Measurements from ENCODE around the gene ERV3-1. TPM values are rescaled to one million over a fixed set of nuclear protein-coding genes. Genes with fewer than 3 reads are reported as not detected.
A peak's percentile ranks its signal among the peaks of the same experiment; 100 is the strongest.
"Not testable (repeated sequence)": the region's sequence is repeated elsewhere in the genome, so short reads cannot be mapped to it uniquely, and the experiment has no call there.

Gene ERV3-1
- total RNA-seq, 5 donors from 2014 or later (not counting 1 experiment from before 2014, with no cell fraction given): 9.5 to 15.9 (median 12.0) TPM

DNA sequence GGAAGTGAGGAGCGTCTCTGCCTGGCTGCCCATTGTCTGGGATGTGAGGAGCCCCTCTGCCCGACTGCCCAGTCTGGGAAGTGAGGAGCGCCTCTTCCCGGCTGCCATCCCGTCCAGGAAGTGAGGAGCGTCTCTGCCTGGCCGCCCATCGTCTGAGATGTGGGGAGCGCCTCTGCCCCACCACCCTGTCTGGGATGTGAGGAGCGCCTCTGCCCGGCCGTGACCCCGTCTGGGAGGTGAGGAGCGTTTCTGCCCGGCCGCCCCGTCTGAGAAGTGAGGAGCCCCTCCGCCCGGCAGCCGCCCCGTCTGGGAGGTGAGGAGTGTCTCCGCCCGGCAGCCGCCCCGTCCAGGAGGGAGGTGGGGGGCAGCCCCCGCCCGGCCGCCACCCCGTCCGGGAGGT lies 26.9 kb upstream of the ERV3-1 start:
- WGBS (ENCODE audit: insufficient coverage): no CpG with 5 or more reads among the region's 30 CpGs

DNA sequence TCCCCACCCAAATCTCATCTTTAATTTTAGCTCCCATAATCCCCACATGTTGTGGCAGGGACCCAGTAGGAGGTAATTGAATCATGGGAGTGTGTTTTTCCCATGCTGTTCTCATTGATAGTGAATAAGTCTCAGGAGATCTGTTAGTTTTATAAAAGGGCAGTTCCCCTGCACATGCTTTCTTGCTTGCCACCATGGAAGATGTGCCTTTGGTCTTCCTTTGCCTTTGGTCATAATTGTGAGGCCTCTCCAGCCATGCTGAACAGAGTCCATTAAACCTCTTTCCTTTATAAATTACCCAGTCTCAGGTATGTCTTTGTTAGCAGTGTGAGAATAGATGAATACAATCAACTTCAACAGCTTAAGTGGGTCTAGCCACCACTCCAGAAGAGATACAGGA lies 18.5 kb upstream of the ERV3-1 start:
- CTCF ChIA-PET, H3K27me3 Mint-ChIP-seq: not testable (repeated sequence)

More for the DNA sequence above, 26.9 kb upstream of the ERV3-1 start:
- H3K36me3 Mint-ChIP-seq; H3K4me1 ChIP-seq (ENCODE audit: control insufficient read depth in 1 of 2, extremely low read depth in 1 of 2, insufficient read depth in 2 of 2, low read length in 2 of 2); H3K27ac Mint-ChIP-seq; ATAC-seq (replicated peaks in 1 of 4); H3K27me3 ChIP-seq (replicated peaks in 1 of 2; ENCODE audit: control insufficient read depth in 2 of 2, extremely low read depth in 1 of 2, insufficient read depth in 2 of 2, low read length in 1 of 2); H3K27me3 Mint-ChIP-seq; H3K9me3 Mint-ChIP-seq; CTCF ChIA-PET; H3K4me3 ChIP-seq (ENCODE audit: control insufficient read depth in 1 of 2, extremely low read depth in 1 of 2, low read length in 1 of 2); DNase-seq; H3K27ac ChIP-seq (ENCODE audit: low read length); H3K36me3 ChIP-seq (ENCODE audit: control insufficient read depth in 2 of 2, extremely low read depth in 1 of 2, insufficient read depth in 1 of 2, low read length in 1 of 2); H3K4me1 Mint-ChIP-seq; H3K4me3 Mint-ChIP-seq; POLR2A ChIA-PET; H3K9me3 ChIP-seq: not testable (repeated sequence)

DNA sequence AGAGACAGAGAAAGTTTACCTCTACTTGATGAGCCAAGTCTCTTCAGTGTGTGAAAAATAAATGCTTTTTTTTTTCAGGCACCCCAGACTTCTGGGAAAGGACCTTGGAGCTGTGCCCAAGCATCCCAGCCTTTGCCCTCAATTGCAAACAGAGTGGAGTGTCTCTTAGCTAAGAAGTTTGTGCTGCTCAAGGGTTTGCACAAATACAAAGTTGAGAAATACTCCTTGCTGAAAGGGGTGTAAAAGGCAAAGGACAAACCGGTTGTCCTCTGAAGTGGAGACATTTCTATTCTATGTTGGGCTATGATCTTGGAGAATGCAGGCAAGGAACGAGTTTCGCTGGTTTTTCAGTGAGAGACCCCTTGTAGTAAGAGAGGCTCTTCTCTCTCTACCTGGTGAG lies 14.5 kb upstream of the ERV3-1 start:
- H3K27ac Mint-ChIP-seq; H3K27me3 ChIP-seq (replicated peaks in 1 of 2; ENCODE audit: control insufficient read depth in 2 of 2, extremely low read depth in 1 of 2, insufficient read depth in 2 of 2, low read length in 1 of 2); H3K27ac ChIP-seq (ENCODE audit: low read length); H3K4me1 ChIP-seq (ENCODE audit: control insufficient read depth in 1 of 2, extremely low read depth in 1 of 2, insufficient read depth in 2 of 2, low read length in 2 of 2); H3K9me3 ChIP-seq; H3K4me3 ChIP-seq (ENCODE audit: control insufficient read depth in 1 of 2, extremely low read depth in 1 of 2, low read length in 1 of 2); H3K27me3 Mint-ChIP-seq; H3K9me3 Mint-ChIP-seq; ATAC-seq (replicated peaks in 1 of 4); H3K4me1 Mint-ChIP-seq; H3K4me3 Mint-ChIP-seq; POLR2A ChIA-PET; H3K36me3 Mint-ChIP-seq; DNase-seq; H3K36me3 ChIP-seq (ENCODE audit: control insufficient read depth in 2 of 2, extremely low read depth in 1 of 2, insufficient read depth in 1 of 2, low read length in 1 of 2): not testable (repeated sequence)
- CTCF ChIA-PET: interaction anchor here in 1 of 2 donors (0.6 kb wide), 1 partner anchor 70 kb away, joined by 3 read pairs; no protein-coding TSS in a partner anchor
- no CpG with 5 or more reads among the region's 3 CpGs for WGBS (ENCODE audit: insufficient coverage)

More for the DNA sequence above, 18.5 kb upstream of the ERV3-1 start:
- POLR2A ChIA-PET: interaction anchor here in 1 of 2 donors (0.6 kb wide), 1 partner anchor 490 kb away, joined by 5 read pairs; no protein-coding TSS in a partner anchor
- not testable (repeated sequence) for H3K27ac Mint-ChIP-seq; H3K36me3 Mint-ChIP-seq; ATAC-seq (replicated peaks in 1 of 4); H3K27me3 ChIP-seq (replicated peaks in 1 of 2; ENCODE audit: control insufficient read depth in 2 of 2, extremely low read depth in 1 of 2, insufficient read depth in 2 of 2, low read length in 1 of 2); H3K27ac ChIP-seq (ENCODE audit: low read length); H3K9me3 ChIP-seq; H3K36me3 ChIP-seq (ENCODE audit: control insufficient read depth in 2 of 2, extremely low read depth in 1 of 2, insufficient read depth in 1 of 2, low read length in 1 of 2); H3K4me1 ChIP-seq (ENCODE audit: control insufficient read depth in 1 of 2, extremely low read depth in 1 of 2, insufficient read depth in 2 of 2, low read length in 2 of 2); H3K4me3 ChIP-seq (ENCODE audit: control insufficient read depth in 1 of 2, extremely low read depth in 1 of 2, low read length in 1 of 2); H3K4me3 Mint-ChIP-seq; H3K4me1 Mint-ChIP-seq; DNase-seq; H3K9me3 Mint-ChIP-seq

DNA sequence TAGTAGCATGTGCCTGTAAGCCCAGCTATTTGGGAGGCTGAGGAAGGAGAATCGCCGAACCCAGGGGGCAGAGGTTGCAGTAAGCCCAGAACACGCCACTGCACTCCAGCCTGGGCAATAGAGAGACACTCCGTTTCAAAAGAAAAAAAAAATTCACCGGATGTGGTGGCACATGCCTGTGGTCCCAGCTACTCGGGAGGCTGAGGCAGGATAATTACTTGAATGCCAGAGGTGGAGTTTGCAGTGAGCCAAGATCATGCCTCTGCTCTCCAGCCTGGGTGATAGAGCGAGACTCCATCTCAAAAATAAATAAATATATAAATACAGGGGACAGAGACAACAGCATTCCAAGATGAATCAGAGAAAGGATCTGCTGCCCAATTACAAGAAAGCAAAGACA lies 3.4 kb upstream of the ERV3-1 start:
- H3K9me3 ChIP-seq; H3K4me3 ChIP-seq (ENCODE audit: control insufficient read depth in 1 of 2, extremely low read depth in 1 of 2, low read length in 1 of 2); ATAC-seq (replicated peaks in 1 of 4); DNase-seq; H3K27ac Mint-ChIP-seq; H3K9me3 Mint-ChIP-seq; CTCF ChIA-PET; H3K27ac ChIP-seq (ENCODE audit: low read length); H3K36me3 ChIP-seq (ENCODE audit: control insufficient read depth in 2 of 2, extremely low read depth in 1 of 2, insufficient read depth in 1 of 2, low read length in 1 of 2); H3K4me3 Mint-ChIP-seq; H3K27me3 Mint-ChIP-seq; H3K36me3 Mint-ChIP-seq; H3K27me3 ChIP-seq (replicated peaks in 1 of 2; ENCODE audit: control insufficient read depth in 2 of 2, extremely low read depth in 1 of 2, insufficient read depth in 2 of 2, low read length in 1 of 2): not testable (repeated sequence)
- H3K4me1 ChIP-seq (ENCODE audit: control insufficient read depth in 1 of 2, extremely low read depth in 1 of 2, insufficient read depth in 2 of 2, low read length in 2 of 2): peaks cover 5 to 15% of the 10 kb centered on the region in 2 experiments
- WGBS (ENCODE audit: insufficient coverage): 100% methylated on average over 3 of the region's 7 CpGs
- POLR2A ChIA-PET: interaction anchor here in 1 of 2 donors (0.6 kb wide), 1 partner anchor 27 kb away, joined by 17 read pairs; no protein-coding TSS in a partner anchor
- H3K4me1 Mint-ChIP-seq: peaks cover 19 to 22% (median 20%) of the 10 kb centered on the region in 3 donors

DNA sequence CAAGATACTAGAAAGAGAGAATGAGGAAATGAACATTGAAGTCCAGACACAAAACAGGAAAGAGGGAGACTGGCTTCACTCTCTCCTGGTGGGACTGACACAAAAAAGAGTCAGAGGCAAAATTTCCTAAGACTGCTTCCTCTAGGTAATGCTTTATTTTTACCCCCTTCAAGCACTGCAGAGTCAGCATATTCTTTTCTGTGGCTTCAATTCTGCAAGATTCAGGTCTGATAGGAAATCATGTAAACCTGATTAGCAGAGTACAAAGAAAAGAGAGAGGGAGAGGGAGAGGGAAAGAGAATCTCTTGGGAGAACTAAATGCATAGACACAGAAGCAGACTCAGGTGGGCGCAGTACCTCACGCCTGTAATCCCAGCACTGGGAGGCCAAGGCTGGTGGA lies 2.9 kb upstream of the ERV3-1 start:
- H3K27me3 ChIP-seq (replicated peaks in 1 of 2; ENCODE audit: control insufficient read depth in 2 of 2, extremely low read depth in 1 of 2, insufficient read depth in 2 of 2, low read length in 1 of 2); POLR2A ChIA-PET; H3K9me3 Mint-ChIP-seq; H3K36me3 ChIP-seq (ENCODE audit: control insufficient read depth in 2 of 2, extremely low read depth in 1 of 2, insufficient read depth in 1 of 2, low read length in 1 of 2); ATAC-seq (replicated peaks in 1 of 4); H3K4me3 ChIP-seq (ENCODE audit: control insufficient read depth in 1 of 2, extremely low read depth in 1 of 2, low read length in 1 of 2); H3K27ac ChIP-seq (ENCODE audit: low read length); DNase-seq; CTCF ChIA-PET; H3K9me3 ChIP-seq; H3K4me3 Mint-ChIP-seq; H3K27me3 Mint-ChIP-seq; H3K36me3 Mint-ChIP-seq; H3K27ac Mint-ChIP-seq: not testable (repeated sequence)
- H3K4me1 Mint-ChIP-seq: peaks cover 24 to 26% (median 24%) of the 10 kb centered on the region in 3 donors
- no CpG with 5 or more reads among the region's 2 CpGs for WGBS (ENCODE audit: insufficient coverage)
- peaks cover 5 to 20% of the 10 kb centered on the region in 2 experiments for H3K4me1 ChIP-seq (ENCODE audit: control insufficient read depth in 1 of 2, extremely low read depth in 1 of 2, insufficient read depth in 2 of 2, low read length in 2 of 2)

DNA sequence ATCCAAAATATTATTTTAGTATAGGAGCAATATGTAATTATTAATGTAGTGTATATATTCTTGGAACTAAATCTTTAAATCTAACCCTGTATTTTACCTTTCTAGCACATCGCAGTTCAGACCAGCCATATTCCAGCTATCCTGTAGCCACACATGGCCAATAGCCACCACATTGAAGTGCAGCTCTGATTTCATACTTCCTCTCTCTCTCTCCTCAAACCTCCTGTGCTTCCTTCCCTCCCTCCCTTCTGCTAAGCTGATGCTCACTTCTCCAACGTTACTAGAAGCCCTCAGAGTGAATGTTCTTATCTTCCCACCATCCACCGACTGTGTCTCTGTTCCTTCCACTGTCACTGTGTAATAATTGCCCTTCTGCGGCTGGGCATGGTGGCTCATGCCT lies 549 bp upstream of the ERV3-1 start:
- peak overlapping the region; percentile 95 to 96 (median 95) for H3K4me3 Mint-ChIP-seq
- H3K36me3 Mint-ChIP-seq: peaks cover 25% of the 10 kb centered on the region
- ChIA-PET CTCF (interaction anchor here (0.6 to 2.2 kb wide), 3 partner anchors 30 to 693 kb away, joined by 3 to 13 read pairs (median 4); partner anchors contain the start of gene ZNF736 (in 1 of the 2)), POLR2A (interaction anchor here in 1 of 2 donors (0.6 to 1.7 kb wide), 3 partner anchors 31 to 103 kb away, joined by 3 to 24 read pairs (median 8); partner anchors contain the start of gene ZNF273)
- H3K4me1 Mint-ChIP-seq: peaks cover 38 to 44% (median 39%) of the 10 kb centered on the region in 3 donors
- WGBS (ENCODE audit: insufficient coverage): 0% methylated on average over 1 of the region's 4 CpGs
- not testable (repeated sequence) for H3K27me3 Mint-ChIP-seq; H3K27me3 ChIP-seq (replicated peaks in 1 of 2; ENCODE audit: control insufficient read depth in 2 of 2, extremely low read depth in 1 of 2, insufficient read depth in 2 of 2, low read length in 1 of 2); H3K36me3 ChIP-seq (ENCODE audit: control insufficient read depth in 2 of 2, extremely low read depth in 1 of 2, insufficient read depth in 1 of 2, low read length in 1 of 2); H3K9me3 ChIP-seq
- Histone ChIP-seq H3K27ac (ENCODE audit: low read length) (peak overlapping the region; percentile 84), H3K4me3 (ENCODE audit: control insufficient read depth in 1 of 2, extremely low read depth in 1 of 2, low read length in 1 of 2) (peak overlapping the region; percentile 61 to 94), H3K4me1 (ENCODE audit: control insufficient read depth in 1 of 2, extremely low read depth in 1 of 2, insufficient read depth in 2 of 2, low read length in 2 of 2) (peaks cover 5 to 25% of the 10 kb centered on the region in 2 experiments)
- H3K27ac Mint-ChIP-seq: peak overlapping the region; percentile 94 to 96
- ATAC-seq (replicated peaks in 1 of 4): peak in 2 of 4 experiments; percentile 17 to 18
- DNase-seq: peak in 2 of 35 experiments; percentile 5 to 32
- peaks cover 0 to 10% (median 0%) of the 10 kb centered on the region in 3 donors for H3K9me3 Mint-ChIP-seq

Measured in T-cell (primary cell).